HG02973 (cell line): Measurements from ENCODE around the gene FOXQ1.
"Not testable (repeated sequence)": the region's sequence is repeated elsewhere in the genome, so short reads cannot be mapped to it uniquely, and the experiment has no call there.

ENCODE experiments used
- ATAC-seq: cut with Tn5 transposase; IDR thresholded peaks from one replicate; pipeline ENCODE4 v1.9.1; 2021; ENCODE audit warnings: moderate library complexity; ENCODE audit not compliant: unreplicated experiment

The FOXQ1 gene

GRCh38 chr6:1355068-1355467, 43.2 kb downstream of the FOXQ1 start:
- ATAC-seq, result not testable (repeated sequence)

GRCh38 chr6:1361717-1362116, 49.8 kb downstream of the FOXQ1 start:
- not testable (repeated sequence) for ATAC-seq

DNA sequence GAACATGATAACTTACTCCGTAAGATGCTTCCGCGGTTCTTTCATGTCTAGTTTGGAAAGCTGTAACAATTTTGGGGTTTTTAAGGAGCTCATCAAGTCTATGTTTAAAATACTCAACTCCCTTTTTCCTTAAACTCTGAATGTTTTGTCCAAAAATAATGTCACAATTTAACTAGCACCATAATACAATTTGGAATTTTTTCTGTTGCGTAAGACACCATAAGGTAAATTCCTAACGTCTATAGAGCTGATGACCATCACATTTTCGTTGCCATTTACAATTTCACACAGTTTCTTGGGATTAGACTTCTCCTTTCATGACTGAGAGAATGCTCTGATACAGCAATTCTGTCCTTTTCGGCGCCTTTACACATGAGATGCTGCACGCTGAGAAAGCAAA, 50.7 kb downstream of the FOXQ1 start:
- ATAC-seq, result no peak

GRCh38 chr6:1363298-1363697, 51.4 kb downstream of the FOXQ1 start:
- ATAC-seq, result no peak

GRCh38 chr6:1363729-1364572, 52.1 kb downstream of the FOXQ1 start:
- ATAC-seq, result no peak
